HG02588 (cell line): ENCODE data around the gene IPO13.

Source experiments
- ATAC-seq: cut with Tn5 transposase; IDR thresholded peaks from one replicate; pipeline ENCODE4 v1.9.1; 2021; ENCODE audit warnings: mild to moderate bottlenecking, moderate library complexity; ENCODE audit not compliant: unreplicated experiment

IPO13 gene

DNA sequence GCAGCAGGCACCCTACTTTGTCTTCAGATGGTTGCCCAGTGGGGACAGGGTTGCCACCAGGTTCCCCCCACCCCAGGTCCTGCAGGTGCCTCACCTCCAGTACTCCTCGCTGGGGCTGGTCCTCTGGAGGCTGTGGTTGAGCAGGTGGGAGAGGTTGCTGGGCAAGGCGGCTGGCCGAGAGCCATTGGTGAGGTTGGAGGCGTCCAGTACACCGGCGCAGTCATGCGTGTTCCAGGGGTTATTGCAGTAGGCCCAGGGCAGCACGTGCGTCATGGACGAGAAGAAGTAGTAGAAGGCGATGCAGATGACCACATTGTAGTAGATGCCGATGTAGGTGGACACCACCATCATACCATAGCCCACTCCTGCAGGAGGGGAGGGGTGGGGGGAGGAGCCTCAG, 61.5 kb downstream of the IPO13 start:
- ATAC-seq = no peak

GRCh38 chr1:44010935-44011471, 64.3 kb downstream of the IPO13 start:
- ATAC-seq = no peak

DNA sequence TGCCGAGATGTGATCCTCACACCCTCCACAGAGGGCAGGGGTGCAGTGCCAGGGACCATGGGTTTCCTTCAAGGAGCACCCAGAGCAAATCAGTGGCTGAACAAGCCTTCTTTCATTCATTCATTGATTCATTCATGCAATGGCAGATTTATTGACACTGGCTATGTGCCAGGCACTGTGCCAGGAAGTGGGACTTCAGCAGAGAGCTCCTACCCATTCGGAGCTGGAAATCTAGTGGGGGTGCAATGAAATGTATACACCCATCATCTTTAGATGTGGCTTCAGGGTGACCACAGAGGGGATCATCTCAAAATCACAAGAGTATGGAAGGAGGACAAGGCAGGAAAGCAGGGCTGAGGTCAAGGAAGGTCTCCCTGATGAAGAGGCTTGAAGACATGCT, 65.7 kb downstream of the IPO13 start:
- ATAC-seq = no peak

DNA sequence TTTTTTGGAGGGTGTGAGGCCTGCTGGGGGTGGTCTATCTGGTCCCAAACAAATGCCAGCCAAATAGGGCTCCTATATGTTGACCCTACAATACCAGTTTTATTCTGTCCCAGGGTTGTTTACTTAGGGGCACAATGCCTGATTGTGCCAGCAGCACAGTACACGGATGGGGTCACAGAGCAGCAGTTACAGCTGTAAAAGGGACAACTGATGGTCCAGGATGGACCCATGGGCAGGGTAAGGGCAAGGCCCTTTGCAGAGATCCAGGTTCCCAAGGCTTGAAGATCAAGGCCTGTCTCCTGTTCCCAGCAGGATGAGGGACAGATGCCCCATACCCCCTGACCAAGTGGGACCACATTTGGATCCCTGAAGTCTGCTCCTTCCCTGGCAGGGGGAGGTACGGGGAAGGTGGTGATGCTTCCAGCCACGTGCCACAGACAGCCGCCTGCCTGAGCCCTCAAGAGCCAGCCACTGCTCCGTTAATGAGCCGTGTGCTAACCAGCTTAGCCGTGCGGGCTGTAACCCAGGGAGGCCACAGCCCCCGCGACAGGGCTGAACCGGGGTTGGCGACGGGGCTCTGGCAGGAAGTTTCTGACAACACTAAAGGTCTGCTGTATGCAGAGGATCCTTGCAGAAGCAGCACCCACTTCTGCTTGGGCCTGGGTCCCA, 66.3 kb downstream of the IPO13 start:
- ATAC-seq = no peak

DNA sequence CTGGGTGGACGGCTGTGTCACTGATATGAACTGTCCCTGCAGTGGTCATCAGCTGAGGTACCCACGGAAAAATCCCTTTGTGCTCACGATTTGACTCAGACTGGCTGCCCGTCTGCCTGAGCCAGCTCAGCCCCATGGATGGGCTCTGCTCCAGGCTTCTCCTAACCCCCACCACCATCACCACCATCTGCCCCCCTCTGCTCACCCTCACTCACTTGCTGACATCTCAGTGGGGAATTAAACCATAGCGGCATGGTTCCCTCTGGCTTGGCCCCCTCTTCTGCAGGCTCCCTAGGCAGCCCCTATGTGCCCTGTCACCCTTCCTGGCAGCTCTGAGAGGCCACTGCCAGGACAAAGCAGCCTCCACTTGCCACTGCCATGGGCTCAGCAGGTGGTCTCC, 67.2 kb downstream of the IPO13 start:
- no peak for ATAC-seq

GRCh38 chr1:44014365-44015104, 67.8 kb downstream of the IPO13 start:
- ATAC-seq = no peak

GRCh38 chr1:44015206-44015605, 68.5 kb downstream of the IPO13 start:
- ATAC-seq = no peak

DNA sequence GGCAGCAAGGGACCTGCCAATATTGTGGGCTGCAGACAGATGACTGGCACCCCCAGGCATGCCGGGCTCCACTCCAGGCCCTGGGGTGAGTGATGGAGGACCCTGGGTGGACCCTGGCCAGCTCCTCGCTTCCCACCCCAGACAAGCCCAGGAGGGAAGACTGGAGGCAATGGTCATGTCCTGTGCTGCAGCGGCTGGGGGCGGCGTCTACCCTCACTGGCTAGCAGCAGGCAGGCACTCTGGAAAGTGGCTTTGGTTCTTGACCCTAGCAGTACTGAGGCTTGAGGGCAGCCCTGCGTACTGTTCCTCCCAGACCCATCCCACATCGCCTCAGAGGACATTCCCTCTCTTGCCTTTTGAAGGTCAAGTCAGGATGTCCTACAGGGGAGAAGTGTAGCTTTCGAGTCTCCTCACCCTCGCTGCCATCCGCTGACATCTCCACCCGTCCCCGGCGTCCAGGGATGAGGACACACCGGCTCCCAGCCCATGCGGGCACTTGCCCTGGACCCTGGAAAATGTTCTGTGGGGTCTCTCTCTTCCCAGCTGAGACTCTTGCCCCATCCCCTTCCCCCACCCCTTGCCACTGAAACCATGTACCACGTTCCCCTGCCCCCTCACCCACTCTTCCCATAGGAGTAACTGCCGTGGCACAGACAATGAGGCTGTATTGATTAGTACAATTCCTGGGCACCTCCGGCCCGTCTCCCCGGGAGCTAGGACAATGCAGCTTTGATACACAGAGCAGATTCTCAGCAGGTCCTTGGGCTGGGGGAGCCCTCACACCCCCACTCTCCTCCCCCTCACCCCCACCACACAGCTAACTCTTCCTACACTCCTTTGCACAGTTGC, 69.5 kb downstream of the IPO13 start:
- ATAC-seq = no peak

GRCh38 chr1:44016890-44017400, 70.2 kb downstream of the IPO13 start:
- no peak for ATAC-seq
